ENCODE data around the gene TXNL4B.

DNA sequence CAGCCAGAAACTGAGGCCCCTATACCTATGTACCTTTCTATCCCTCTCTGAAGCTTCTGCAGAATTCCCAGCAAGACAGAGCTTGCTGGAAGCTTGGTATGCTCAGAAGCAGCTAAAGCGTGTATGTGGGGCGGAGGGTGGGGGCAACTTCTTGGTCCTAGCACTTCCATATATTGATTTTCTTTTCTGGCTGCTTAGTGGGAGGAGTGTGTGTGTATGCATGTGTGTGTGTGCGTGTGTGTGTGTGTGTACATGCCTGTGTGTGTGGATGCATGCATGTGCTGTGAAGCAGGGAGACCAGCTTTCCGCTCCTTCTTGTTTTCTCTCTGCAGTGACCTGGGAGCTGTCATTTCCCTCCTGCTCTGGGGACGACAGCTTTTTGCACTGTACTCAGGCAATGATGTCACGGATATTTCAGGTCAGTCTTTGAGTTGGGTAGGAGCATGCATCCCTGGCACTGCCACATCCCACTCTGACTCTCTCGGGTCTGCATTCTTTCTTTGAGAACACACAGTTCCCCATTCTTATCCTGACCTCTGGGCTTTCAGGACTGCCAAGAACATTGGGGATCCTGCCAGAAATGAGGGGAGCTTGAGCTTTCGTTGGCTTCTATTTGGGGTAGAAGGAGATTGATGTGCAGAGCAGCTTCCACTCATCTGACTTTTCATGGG is 19.7 kb downstream of the TXNL4B start:
- TF ChIP-seq NRF1 (conservative IDR thresholded peaks at IDR 0.05; ENCODE audit: low read depth, low read length), result no peak
- no peak for TF ChIP-seq PML (IDR thresholded peaks at IDR 0.05; ENCODE audit: low read length)
- TF ChIP-seq CBX5 (IDR thresholded peaks at IDR 0.05; ENCODE audit: low read depth), result no peak
- no peak for TF ChIP-seq EZH2 (IDR thresholded peaks at IDR 0.05; ENCODE audit: borderline replicate concordance, control insufficient read depth, low read depth, low read length)
- TF ChIP-seq NFIC (IDR thresholded peaks at IDR 0.05; ENCODE audit: low read depth, low read length), result no peak
- TF ChIP-seq, protein P1, sequence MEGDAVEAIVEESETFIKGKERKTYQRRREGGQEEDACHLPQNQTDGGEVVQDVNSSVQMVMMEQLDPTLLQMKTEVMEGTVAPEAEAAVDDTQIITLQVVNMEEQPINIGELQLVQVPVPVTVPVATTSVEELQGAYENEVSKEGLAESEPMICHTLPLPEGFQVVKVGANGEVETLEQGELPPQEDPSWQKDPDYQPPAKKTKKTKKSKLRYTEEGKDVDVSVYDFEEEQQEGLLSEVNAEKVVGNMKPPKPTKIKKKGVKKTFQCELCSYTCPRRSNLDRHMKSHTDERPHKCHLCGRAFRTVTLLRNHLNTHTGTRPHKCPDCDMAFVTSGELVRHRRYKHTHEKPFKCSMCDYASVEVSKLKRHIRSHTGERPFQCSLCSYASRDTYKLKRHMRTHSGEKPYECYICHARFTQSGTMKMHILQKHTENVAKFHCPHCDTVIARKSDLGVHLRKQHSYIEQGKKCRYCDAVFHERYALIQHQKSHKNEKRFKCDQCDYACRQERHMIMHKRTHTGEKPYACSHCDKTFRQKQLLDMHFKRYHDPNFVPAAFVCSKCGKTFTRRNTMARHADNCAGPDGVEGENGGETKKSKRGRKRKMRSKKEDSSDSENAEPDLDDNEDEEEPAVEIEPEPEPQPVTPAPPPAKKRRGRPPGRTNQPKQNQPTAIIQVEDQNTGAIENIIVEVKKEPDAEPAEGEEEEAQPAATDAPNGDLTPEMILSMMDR (IDR thresholded peaks at IDR 0.05 in 2 of 3, conservative IDR thresholded peaks at IDR 0.05 in 1 of 3; ENCODE audit: control insufficient read depth in 2 of 3, extremely low read depth in 1 of 3, insufficient read depth in 1 of 3, low read depth in 3 of 3, low read length in 3 of 3), result no peak
- no peak for TF ChIP-seq ZNF384 (IDR thresholded peaks at IDR 0.05; ENCODE audit: borderline replicate concordance, low read depth, low read length)
